Stimulated activated naive CD4-positive, alpha-beta T cell (primary cell): ENCODE results near the gene RASL11B.

ENCODE experiments used
- DNase-seq, 6 experiments: peaks; one replicate each; lab custom pipeline; 2025; lab: John Stamatoyannopoulos, UW

RASL11B gene

GRCh38 chr4:52873861-52874343, 11.8 kb downstream of the RASL11B start:
- no peak for DNase-seq

- no peak for DNase-seq
These were observed 12.8 kb downstream of the RASL11B start for GRCh38 chr4:52874948-52875347.

GRCh38 chr4:52876069-52876468, 14.0 kb downstream of the RASL11B start:
- peak in 3 of 6 experiments; percentile 2 to 9 (median 3) for DNase-seq

- DNase-seq: no peak
These were observed 14.9 kb downstream of the RASL11B start for GRCh38 chr4:52877036-52877435.

- DNase-seq: no peak
These were observed 15.6 kb downstream of the RASL11B start for GRCh38 chr4:52877694-52878093.

GRCh38 chr4:52879471-52879870, 17.4 kb downstream of the RASL11B start:
- DNase-seq: no peak

- DNase-seq: no peak
These were observed 18.9 kb downstream of the RASL11B start for GRCh38 chr4:52880994-52881393.

GRCh38 chr4:52883183-52883621, 21.1 kb downstream of the RASL11B start:
- DNase-seq: no peak

- no peak for DNase-seq
These were observed 21.9 kb downstream of the RASL11B start for GRCh38 chr4:52883707-52884669.

- DNase-seq: no peak
These were observed 22.9 kb downstream of the RASL11B start for GRCh38 chr4:52884994-52885393.

GRCh38 chr4:52889354-52889753, 27.2 kb downstream of the RASL11B start:
- no peak for DNase-seq

- DNase-seq: no peak
These were observed 27.8 kb downstream of the RASL11B start for GRCh38 chr4:52889778-52890520.

GRCh38 chr4:52890521-52890791, 28.3 kb downstream of the RASL11B start:
- no peak for DNase-seq

- no peak for DNase-seq
These were observed 29.6 kb downstream of the RASL11B start for GRCh38 chr4:52891743-52892142.

GRCh38 chr4:52892880-52893279, 30.8 kb downstream of the RASL11B start:
- no peak for DNase-seq

GRCh38 chr4:52894443-52894842, 32.3 kb downstream of the RASL11B start:
- peak in 2 of 6 experiments; percentile 2 to 6 for DNase-seq

GRCh38 chr4:52903273-52903672, 41.2 kb downstream of the RASL11B start:
- no peak for DNase-seq

GRCh38 chr4:52904421-52904820, 42.3 kb downstream of the RASL11B start:
- no peak for DNase-seq

GRCh38 chr4:52907510-52907909, 45.4 kb downstream of the RASL11B start:
- no peak for DNase-seq

GRCh38 chr4:52910115-52910514, 48.0 kb downstream of the RASL11B start:
- DNase-seq: no peak

- peak; percentile 2 to 42 (median 28) for DNase-seq
These were observed 49.7 kb downstream of the RASL11B start for GRCh38 chr4:52911684-52912294.

- DNase-seq: no peak
These were observed 50.5 kb downstream of the RASL11B start for GRCh38 chr4:52912608-52913007.
